Left ventricle myocardium inferior (tissue), 1 donor: ENCODE data around the gene MTIF2. TPM values are rescaled to one million over a fixed set of nuclear protein-coding genes. Genes with fewer than 3 reads are reported as not detected.
A peak's percentile ranks its signal among the peaks of the same experiment; 100 is the strongest.

Source experiments
- DNase-seq: peaks from one replicate; pipeline ENCODE4 v3.0.0-alpha.2; 2020
- H3K27ac ChIP-seq: fragments of 200-600 bp; replicated peaks from 2 replicates; pipeline ENCODE4 v1.8.0; 2021
- H3K27me3 ChIP-seq: fragments of 200-600 bp; 2 replicates; pipeline ENCODE4 v1.8.0; 2021; ENCODE audit warnings: low read depth
- H3K36me3 ChIP-seq: fragments of 200-600 bp; 2 replicates; pipeline ENCODE4 v1.8.0; 2021
- H3K4me1 ChIP-seq: fragments of 200-600 bp; 2 replicates; pipeline ENCODE4 v1.8.0; 2021
- H3K4me3 ChIP-seq: fragments of 200-600 bp; 2 replicates; pipeline ENCODE4 v1.8.0; 2021; ENCODE audit warnings: mild to moderate bottlenecking, moderate library complexity
- H3K9me3 ChIP-seq: fragments of 200-600 bp; replicated peaks from 2 replicates; pipeline ENCODE4 v1.8.0; 2021
- intact Hi-C: fragments of 100-400 bp; cut with micrococcal nuclease; formaldehyde crosslinking; loops from one replicate; pipeline ENCODE4 v1.11.0; 2022
- total RNA-seq: library from RNA; stranded (reverse); fragmentation: NEBNext Ultra II Directional; extraction: Animal tissue kit (Norgen Biotek cat#: 25700); gene quantifications from one replicate; pipeline ENCODE4 v1.2.1, GENCODE V29; 2021
- TF ChIP-seq, protein P1 (sequence below): fragments of 200-600 bp; IDR thresholded peaks from 2 replicates; pipeline ENCODE4 v1.8.0; 2021; ENCODE audit warnings: antibody characterized with exemption, mild to moderate bottlenecking, borderline replicate concordance
- donor health status: DM: no; HTN: yes; CAD: no; lungs with severe emphysema.

The MTIF2 gene
- total RNA-seq, 1 donor from 2014 or later, result 53.0 TPM

DNA sequence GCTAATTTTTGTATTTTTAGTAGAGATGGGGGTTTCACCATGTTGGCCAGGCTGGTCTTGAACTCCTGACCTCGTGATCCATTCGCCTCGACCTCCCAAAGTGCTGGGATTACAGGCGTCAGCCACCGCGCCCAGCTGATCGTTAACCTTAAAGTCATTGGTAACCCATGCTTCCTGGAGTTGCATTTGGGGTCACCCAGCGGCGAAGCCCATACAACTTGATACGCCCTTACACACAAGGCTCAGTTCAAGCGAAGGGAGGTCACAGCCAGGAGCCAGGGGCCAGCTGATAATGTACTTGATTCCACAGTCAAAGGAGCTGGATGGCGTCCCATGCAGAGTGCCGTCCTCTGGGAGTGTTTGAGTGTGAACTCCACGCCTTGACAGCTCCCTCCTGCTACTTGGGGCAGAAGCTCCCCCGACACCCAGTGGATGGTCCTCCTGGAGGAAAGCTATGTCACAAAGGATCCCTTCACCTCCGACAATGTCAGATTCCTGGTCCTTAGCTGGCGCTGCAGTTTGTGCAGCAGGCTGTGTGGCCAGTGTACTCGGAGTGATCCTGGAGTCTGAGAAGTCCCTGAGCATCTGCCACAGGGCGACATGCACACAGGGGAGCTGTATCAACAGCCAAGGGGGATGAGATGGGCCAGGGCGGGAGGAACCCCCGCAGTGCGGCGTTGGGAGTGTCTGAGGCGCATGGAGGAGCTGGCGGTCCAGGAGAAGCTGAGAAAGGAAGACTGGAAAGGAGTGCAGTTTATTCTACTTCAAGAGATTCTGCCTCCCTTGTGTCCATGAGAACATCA lies 44.9 kb downstream of the MTIF2 start:
- Histone ChIP-seq H3K4me3 (peak overlapping the region; percentile 78), H3K27ac (peak overlapping the region; percentile 93), H3K27me3 (no peaks in the 10 kb centered on the region), H3K9me3 (no peaks in the 10 kb centered on the region), H3K36me3 (no peaks in the 10 kb centered on the region), H3K4me1 (peaks cover 45% of the 10 kb centered on the region)
- no peak for DNase-seq
- intact Hi-C loops, result no loop called here
- TF ChIP-seq, protein P1, sequence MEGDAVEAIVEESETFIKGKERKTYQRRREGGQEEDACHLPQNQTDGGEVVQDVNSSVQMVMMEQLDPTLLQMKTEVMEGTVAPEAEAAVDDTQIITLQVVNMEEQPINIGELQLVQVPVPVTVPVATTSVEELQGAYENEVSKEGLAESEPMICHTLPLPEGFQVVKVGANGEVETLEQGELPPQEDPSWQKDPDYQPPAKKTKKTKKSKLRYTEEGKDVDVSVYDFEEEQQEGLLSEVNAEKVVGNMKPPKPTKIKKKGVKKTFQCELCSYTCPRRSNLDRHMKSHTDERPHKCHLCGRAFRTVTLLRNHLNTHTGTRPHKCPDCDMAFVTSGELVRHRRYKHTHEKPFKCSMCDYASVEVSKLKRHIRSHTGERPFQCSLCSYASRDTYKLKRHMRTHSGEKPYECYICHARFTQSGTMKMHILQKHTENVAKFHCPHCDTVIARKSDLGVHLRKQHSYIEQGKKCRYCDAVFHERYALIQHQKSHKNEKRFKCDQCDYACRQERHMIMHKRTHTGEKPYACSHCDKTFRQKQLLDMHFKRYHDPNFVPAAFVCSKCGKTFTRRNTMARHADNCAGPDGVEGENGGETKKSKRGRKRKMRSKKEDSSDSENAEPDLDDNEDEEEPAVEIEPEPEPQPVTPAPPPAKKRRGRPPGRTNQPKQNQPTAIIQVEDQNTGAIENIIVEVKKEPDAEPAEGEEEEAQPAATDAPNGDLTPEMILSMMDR, result no peak

DNA sequence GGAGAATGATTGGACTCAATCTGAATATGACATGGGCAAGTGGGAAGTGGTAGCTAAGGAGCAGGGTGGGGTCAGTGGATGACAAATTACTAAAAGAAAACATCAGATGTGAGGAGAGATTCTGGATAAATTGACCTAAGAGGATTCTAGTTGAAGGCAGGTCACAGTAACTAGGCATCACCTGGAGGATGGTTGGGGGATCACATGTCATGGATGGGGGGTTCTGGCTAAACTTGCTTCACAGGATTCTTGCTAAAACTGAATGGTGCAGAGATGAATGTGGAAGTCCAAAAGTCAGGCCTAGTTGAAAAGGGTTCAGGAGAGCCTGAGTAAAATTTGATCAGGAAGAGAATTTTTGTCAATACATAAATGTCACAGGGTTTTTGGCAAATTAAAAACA lies 55.2 kb downstream of the MTIF2 start:
- H3K4me1 ChIP-seq, result no peaks in the 10 kb centered on the region

DNA sequence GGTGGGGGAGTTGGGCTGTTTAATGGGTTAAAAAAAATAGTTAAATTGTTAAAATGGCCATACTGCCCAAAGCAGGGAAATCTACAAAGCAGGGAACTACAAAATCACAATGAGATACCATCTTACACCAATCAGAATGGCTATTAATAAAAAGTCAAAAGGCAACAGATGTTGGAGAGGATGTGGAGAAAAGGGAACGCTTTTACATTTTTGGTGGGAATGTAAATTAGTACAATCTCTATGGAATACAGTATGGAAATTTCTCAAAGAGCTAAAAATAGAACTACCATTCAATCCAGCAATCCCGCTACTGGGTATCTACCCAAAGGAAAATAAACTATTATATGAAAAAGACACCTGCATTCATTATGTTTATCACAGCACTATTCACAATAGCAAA lies 64.1 kb downstream of the MTIF2 start:
- DNase-seq, result no peak
- H3K27ac ChIP-seq, result no peak overlapping the region
- peaks cover 54% of the 10 kb centered on the region for H3K36me3 ChIP-seq
- intact Hi-C loops, result no loop called here
- H3K4me3 ChIP-seq, result no peak overlapping the region
- TF ChIP-seq, protein P1, result no peak
- H3K4me1 ChIP-seq, result no peaks in the 10 kb centered on the region
- no peaks in the 10 kb centered on the region for H3K27me3 ChIP-seq
- H3K9me3 ChIP-seq, result peaks cover 36% of the 10 kb centered on the region

More for the DNA sequence above, 55.2 kb downstream of the MTIF2 start:
- no peak for DNase-seq
- TF ChIP-seq, protein P1, result no peak
- no peaks in the 10 kb centered on the region for H3K36me3 ChIP-seq
- H3K4me3 ChIP-seq, result no peak overlapping the region
- H3K27me3 ChIP-seq, result no peaks in the 10 kb centered on the region
- H3K9me3 ChIP-seq, result no peaks in the 10 kb centered on the region
- intact Hi-C loops, result no loop called here
- H3K27ac ChIP-seq, result no peak overlapping the region

DNA sequence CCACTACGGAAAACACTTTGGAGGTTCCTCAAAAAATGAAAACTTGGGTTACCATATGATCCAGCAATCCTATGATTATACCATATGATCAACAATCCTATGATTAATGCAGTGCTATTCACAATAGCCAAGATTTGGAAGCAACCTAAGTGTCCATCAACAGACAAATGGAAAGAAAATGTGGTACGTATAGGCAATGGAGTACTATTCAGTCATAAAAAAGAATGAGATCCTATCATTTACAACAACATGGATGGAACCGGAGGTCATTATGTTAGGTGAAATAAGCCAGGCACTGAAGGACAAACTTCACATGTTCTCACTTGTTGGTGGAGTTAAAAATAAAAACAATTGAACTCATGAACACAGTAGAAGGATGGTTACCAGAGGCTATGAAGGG lies 64.5 kb downstream of the MTIF2 start:
- Histone ChIP-seq H3K27ac (no peak overlapping the region), H3K9me3 (peaks cover 38% of the 10 kb centered on the region), H3K36me3 (peaks cover 57% of the 10 kb centered on the region), H3K4me1 (no peaks in the 10 kb centered on the region), H3K4me3 (no peak overlapping the region), H3K27me3 (no peaks in the 10 kb centered on the region)
- DNase-seq, result no peak
- intact Hi-C loops, result no loop called here
- TF ChIP-seq, protein P1, result no peak

DNA sequence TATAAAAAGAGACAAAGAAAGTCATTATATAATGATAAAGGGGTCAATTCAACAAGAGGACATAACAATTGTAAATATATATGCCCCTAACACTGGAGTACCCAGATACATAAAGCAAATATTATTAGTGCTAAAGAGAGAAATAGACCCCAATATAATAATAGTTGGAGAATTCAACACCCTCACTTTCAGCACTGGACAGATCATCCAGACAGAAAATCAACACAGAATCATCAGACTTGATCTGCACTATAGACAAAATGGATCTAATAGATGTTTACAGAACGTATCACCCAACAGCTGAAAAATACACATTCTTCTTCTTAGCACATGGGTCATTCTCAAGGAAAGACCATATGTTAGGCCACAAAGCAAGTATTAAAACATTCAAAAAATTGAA lies 68.6 kb downstream of the MTIF2 start:
- intact Hi-C loops, result no loop called here

More for the DNA sequence above, 68.6 kb downstream of the MTIF2 start:
- Histone ChIP-seq H3K36me3 (peaks cover 72% of the 10 kb centered on the region), H3K4me3 (no peak overlapping the region), H3K4me1 (no peaks in the 10 kb centered on the region), H3K27ac (no peak overlapping the region), H3K9me3 (peaks cover 38% of the 10 kb centered on the region), H3K27me3 (no peaks in the 10 kb centered on the region)
- TF ChIP-seq, protein P1, result no peak
- no peak for DNase-seq
